Stimulated activated CD4-positive, alpha-beta T cell treated with anti-CD3 and anti-CD28 coated beads, Interleukin-12 subunit alpha, Interleukin-12 subunit beta, amount 100 ng/mL, for 4 hours (primary cell): ENCODE data around the gene OR8S1.
"Not testable (repeated sequence)": the region's sequence is repeated elsewhere in the genome, so short reads cannot be mapped to it uniquely, and the experiment has no call there.

Source experiments
- DNase-seq: peaks from one replicate; pipeline ENCODE4 v3.0.0-alpha.2; 2020

OR8S1 gene

DNA sequence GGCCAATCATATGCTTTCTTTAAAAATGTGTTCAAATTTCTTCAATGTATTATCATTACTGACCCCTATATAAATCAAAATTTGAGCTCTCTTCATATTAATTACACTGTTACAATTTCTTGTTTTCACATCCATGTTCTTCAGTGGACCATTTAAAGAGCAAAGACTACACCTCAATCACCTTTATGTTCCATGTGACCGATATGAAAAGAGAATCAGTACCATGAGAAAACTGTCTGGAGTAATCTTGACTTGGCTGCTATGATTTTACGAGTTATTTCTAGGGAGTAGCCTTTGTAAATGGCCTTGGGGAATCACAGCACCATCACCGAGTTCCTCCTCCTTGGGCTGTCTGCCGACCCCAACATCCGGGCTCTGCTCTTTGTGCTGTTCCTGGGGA lies at the start of gene OR8S1:
OR8S1 (plus strand) TSS at position 301 of the 400 bp plus-strand sequence; CDS start at position 301, 0 bp downstream.
- DNase-seq, result no peak

DNA sequence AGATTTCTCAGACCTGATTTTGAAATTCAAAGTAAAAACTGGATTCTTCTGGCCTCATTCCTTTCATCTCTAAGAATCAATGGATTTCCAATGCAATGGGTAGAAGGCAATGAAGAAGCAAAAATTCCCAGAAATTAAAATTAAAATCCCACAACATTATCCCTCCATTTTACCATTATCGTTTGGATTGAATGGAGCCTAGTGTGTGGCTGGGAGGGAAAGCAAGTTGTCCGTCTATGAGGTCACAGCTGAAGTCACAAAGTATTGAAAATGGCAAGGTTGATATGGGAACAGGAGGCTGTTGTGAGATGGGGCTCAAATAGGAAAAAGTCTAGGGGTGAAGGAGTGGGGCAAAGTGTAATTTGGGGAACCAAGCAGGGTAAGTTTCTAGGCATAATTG lies 43.2 kb upstream of the OR8S1 start, which contains the start of gene C12orf54:
C12orf54 (plus strand) TSS at position 301 of the 400 bp plus-strand sequence. CDS start 799 bp downstream, outside the sequence.
- DNase-seq, result no peak

GRCh38 chr12:48482930-48483329 lies 42.5 kb upstream of the OR8S1 start:
- DNase-seq, result no peak

DNA sequence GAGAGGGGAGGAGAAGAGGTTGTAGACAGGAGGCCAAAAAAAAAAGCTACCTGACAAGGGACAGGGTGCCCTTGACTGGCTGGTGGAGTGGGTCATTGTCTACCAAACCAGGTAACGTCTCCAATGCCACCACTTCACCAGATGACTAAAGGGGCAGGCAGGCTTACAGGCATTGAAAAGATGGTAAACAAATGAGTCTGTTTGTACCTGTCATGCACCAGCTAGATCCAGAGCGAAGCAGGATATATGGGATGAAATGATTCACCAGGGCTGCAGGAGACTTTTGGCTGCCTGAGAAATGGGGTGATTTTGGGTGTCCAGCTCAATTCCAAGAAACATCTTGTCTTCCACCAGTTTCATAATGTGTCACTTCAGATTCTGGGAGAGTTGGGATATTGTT lies 39.2 kb upstream of the OR8S1 start:
- DNase-seq, result no peak

- no peak for DNase-seq
Observed at GRCh38 chr12:48486679-48487078, 38.8 kb upstream of the OR8S1 start.

DNA sequence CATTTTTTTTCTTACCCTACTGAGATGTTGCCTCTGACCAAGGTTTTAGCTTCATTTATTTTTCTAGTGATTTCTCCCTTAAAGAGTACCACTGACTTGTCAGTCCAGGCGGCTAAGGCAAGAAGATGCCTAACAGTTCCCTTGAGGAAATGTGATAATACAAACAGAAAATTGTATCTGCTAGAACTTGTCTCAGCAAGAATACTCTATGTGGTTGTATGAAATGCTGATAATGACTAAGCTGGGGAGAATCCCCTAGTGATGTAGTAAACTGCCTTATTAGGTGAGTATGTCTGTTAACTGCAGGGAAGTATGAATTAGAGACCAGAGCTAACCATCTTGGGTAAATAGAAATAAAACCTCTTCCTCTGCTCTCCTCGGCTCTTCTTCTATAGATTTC lies 36.4 kb upstream of the OR8S1 start:
- no peak for DNase-seq

DNA sequence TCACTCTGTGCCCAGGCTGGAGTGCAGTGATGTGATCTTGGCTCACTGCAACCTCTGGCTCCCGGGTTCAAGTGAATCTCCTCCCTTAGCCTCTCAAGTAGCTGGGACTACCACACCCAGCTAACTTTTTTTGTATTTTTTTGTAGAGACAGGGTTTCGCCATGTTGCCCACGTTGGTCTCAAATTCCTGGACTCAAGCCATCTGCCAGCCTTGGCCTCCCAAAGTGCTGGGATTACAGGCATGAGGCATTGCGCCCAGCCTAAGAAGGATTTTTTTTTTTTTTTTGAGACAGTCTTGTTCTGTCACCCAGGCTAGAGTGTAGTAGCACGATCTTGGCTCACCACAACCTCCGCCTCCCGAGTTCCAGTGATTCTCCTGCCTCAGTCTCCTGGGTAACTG lies 36.0 kb upstream of the OR8S1 start:
- DNase-seq, result not testable (repeated sequence)

DNA sequence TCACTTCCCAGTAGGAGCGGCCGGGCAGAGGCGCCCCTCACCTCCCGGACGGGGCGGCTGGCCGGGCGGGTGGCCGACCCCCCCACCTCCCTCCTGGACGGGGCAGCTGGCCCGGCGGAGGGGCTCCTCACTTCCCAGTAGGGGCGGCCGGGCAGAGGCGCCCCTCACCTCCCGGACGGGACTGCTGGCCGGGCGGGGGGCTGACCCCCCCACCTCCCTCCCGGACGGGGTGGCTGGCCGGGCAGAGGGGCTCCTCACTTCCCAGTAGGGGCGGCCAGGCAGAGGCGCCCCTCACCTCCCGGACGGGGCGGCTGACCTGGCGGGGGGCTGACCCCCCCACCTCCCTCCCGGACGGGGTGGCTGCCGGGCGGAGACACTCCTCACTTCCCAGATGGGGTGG lies 25.2 kb upstream of the OR8S1 start:
- DNase-seq, result not testable (repeated sequence)

DNA sequence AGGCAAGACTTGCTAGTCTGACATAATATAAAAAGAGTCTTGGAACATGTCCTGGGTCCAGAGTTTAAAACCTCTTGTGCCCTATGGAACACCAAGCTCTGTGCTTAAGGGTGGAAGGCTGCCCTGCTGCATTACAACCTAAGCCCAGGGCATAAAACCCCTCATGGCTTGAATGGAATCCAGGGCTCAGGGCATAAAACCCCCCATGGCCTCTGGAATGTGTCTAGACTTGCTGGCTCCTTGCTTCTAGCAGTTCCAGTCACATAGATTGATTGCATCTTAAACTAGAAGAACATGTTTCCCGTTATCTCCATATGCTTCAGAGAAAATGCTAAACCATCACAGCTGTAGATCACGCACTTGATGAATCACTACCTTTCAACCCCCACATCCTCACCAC lies 18.6 kb upstream of the OR8S1 start:
- not testable (repeated sequence) for DNase-seq

DNA sequence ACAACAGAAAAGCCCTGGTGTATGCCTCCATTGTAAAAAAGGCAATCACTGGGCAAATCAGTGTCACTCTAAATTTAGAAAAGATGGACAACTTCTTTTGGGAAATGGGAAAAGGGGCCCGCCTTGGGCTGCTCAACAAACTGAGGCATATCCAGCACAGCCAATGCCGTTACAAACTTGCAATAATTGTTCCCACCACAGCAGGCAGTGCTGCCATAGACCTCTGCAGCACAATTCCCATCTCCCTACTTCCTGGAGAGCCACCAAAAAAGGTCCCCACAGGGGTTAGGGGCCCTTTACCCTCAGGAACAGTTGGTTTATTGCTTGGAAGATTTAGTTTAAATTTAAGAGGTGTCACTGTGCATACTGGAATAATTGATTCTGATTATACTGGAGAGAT lies 16.4 kb upstream of the OR8S1 start:
- DNase-seq, result no peak

DNA sequence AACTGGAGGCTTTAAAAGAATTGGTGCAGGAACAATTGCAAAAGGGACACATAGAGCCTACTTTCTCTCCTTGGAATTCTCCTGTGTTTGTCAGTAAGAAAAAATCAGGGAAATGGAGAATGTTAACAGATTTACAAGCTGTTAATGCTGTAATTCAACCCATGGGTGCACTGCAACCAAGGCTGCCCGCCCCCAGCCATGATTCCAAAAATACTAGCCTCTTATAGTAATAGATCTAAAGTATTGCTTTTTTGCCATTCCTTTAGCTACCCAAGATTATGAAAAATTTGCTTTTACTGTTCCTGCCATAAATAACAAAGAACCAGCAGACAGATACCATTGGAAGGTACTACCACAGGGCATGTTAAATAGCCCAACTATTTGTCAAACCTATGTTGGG lies 15.3 kb upstream of the OR8S1 start:
- DNase-seq, result no peak

- no peak for DNase-seq
Observed at GRCh38 chr12:48512855-48513254, 12.6 kb upstream of the OR8S1 start.

DNA sequence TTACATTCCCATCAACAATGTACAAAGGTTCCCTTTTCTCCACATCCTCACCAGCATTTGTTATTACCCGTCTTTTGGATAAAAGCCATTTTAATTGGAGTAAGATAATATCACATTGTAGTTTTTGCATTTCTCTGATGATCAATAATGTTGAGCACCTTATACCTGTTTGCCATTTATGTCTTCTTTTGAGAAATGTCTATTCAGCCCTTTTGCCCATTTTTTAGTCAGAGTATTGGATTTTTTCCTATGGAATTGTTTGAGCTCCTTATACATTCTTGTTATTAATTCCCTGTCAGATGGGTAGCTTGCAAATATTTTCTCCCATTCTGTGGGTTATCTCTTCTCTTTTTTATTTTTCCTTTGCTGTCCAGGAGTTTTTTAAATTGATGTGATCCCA lies 10.7 kb upstream of the OR8S1 start:
- DNase-seq, result no peak

DNA sequence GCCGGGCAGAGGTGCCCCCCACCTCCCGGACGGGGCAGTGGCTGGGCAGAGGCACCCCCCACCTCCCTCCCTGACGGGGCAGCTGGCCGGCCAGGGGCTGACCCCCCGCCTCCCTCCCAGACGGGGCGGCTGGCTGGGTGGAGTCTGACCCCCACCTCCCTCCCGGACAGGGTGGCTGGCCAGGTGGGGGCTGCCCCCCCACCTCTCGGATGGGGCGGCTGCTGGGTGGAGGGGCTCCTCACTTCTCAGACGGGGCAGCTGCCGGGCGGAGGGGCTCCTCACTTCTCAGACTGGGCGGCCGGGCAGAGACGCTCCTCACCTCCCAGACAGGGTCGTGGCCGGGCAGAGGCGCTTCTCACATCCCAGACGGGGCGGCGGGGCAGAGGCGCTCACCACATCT lies 5.1 kb upstream of the OR8S1 start:
- DNase-seq, result not testable (repeated sequence)

GRCh38 chr12:48527891-48528670 lies 2.6 kb downstream of the OR8S1 start:
- no peak for DNase-seq

- no peak for DNase-seq
Observed at GRCh38 chr12:48532601-48533000, 7.2 kb downstream of the OR8S1 start.

- DNase-seq, result no peak
Observed at GRCh38 chr12:48536602-48537001, 11.2 kb downstream of the OR8S1 start.

DNA sequence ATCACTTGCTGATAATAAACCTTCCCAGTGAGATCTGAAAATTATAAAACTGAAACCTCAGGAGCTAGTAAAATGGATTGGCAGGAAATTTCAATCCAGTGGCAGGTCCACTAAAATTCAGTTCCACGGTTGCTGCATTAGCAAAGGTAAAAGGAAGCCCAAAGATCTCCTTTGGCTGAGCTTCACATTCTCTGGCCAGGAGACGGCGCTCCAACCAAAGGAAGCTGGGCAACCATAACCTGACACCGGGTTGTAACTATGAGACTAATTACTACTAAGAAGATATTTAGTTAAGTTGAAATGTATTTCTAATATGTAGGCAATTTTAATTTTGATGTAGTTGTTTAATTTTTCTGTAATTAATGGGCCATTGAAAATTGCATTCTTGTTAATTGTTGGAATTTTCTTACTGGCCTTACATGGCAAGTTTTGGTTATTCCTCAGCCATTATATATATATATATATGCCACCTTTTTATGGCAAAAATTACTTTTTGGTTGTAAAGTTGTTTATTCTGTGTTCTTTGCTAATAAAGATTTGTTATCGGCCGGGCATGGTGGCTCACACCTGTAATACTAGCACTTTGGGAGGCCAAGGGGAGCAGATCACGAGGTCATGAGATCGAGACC lies 17.0 kb downstream of the OR8S1 start:
- peak; percentile 38 for DNase-seq

- DNase-seq, result no peak
Observed at GRCh38 chr12:48545833-48546469, 20.5 kb downstream of the OR8S1 start.

DNA sequence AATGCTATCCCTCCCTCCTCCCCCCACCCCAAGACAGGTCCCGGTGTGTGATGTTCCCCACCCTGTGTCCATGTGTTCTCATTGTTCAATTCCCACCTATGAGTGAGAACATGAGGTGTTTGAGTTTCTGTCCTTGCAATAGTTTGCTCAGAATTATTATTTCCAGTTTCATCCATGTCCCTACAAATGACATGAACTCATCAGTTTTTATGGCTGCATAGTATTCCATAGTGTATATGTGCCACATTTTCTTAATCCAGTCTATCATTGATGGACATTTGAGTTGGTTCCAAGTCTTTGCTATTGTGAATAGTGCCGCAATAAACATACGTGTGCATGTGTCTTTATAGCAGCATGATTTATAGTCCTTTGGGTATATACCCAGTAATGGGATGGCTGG lies 21.6 kb downstream of the OR8S1 start:
- DNase-seq, result not testable (repeated sequence)

DNA sequence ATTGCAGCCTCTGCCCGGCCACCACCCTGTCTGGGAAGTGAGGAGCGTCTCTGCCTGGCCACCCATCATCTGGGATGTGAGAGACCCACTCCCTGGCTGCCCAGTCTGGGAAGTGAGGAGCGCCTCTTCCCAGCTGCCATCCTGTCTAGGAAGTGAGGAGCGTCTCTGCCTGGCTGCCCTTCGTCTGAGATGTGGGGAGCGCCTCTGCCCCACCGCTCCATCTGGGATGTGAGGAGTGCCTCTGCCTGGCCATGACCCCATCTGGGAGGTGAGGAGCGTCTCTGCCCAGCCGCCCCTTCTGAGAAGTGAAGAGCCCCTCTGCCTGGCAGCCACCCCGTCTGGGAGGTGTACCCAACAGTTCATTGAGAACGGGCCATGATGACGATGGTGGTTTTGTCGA lies 26.2 kb downstream of the OR8S1 start:
- DNase-seq, result not testable (repeated sequence)

- not testable (repeated sequence) for DNase-seq
Observed at GRCh38 chr12:48553666-48554343, 28.4 kb downstream of the OR8S1 start.

- DNase-seq, result no peak
Observed at GRCh38 chr12:48556631-48557030, 31.2 kb downstream of the OR8S1 start.
